ENCODE results near the gene ADARB2.

ADARB2 gene

DNA sequence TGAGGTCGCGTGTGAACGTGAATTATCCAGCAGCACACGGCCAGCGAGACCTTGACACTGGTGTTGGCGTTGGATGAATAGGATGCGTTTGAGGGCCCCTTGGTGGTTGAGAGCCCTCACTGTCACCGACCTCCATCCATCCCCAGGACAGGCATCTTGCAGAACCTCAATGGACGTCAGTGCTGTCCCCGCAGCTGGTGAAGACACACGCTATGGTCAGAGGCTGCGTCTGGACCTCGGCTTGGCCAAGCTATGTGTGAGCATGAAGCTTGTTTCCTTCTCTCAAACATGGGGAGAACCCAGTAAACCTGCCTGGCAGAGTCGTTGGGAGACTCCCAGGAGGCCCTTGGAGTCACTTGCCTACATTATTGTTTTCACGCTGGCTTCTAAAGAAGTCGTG, 229.2 kb downstream of the ADARB2 start:
- no peak for DNase-seq (ENCODE audit: low read depth)
- H3K4me3 ChIP-seq (ENCODE audit: control insufficient read depth, low read depth, low read length): no peak overlapping the region
- TF ChIP-seq CTCF (conservative IDR thresholded peaks at IDR 0.05; ENCODE audit: control insufficient read depth, insufficient read depth, low read depth, low read length): no peak

GRCh38 chr10:1507436-1507835, 229.9 kb downstream of the ADARB2 start:
- no peak overlapping the region for H3K4me3 ChIP-seq (ENCODE audit: control insufficient read depth, low read depth, low read length)
- TF ChIP-seq CTCF (conservative IDR thresholded peaks at IDR 0.05; ENCODE audit: control insufficient read depth, insufficient read depth, low read depth, low read length): no peak
- no peak for DNase-seq (ENCODE audit: low read depth)

DNA sequence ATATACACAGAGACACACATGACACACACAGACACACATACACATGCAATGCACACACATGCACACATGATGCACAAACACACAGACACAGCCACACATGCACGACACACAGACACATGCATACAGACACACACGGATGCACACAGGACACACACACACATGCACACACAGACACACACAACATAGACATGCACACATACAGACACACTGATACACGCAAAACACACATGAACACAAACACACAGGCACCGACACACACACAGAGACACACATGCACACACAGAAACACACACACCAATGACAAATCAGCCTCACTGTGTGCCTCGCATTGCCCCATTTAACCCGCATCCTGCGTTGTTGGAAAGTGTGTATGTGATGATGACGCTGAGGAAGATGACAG, 232.4 kb downstream of the ADARB2 start:
- no peak overlapping the region for H3K4me3 ChIP-seq (ENCODE audit: control insufficient read depth, low read depth, low read length)
- no peak for DNase-seq (ENCODE audit: low read depth)
- TF ChIP-seq CTCF (conservative IDR thresholded peaks at IDR 0.05; ENCODE audit: control insufficient read depth, insufficient read depth, low read depth, low read length): no peak

DNA sequence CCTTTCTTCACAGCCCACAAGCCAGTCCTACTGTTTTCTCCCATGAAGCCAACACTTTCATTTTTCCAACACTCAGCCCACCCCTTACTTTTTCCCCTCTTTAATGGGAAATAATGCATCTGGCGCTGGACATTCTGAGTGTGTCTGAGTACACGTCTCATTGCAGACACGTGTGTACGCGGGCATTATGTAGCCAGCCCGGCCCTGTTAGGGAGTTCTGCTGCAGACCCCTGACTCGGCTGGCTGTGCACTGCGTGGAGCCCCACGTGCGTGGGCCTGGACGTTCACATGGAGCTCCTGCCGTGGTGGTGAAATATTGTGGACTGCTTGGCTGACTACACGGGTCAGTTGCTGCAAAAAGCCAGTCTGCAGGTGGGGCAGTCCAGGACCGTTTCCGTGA, 233.0 kb downstream of the ADARB2 start:
- TF ChIP-seq CTCF (conservative IDR thresholded peaks at IDR 0.05; ENCODE audit: control insufficient read depth, insufficient read depth, low read depth, low read length): no peak
- DNase-seq (ENCODE audit: low read depth): no peak
- no peak overlapping the region for H3K4me3 ChIP-seq (ENCODE audit: control insufficient read depth, low read depth, low read length)

DNA sequence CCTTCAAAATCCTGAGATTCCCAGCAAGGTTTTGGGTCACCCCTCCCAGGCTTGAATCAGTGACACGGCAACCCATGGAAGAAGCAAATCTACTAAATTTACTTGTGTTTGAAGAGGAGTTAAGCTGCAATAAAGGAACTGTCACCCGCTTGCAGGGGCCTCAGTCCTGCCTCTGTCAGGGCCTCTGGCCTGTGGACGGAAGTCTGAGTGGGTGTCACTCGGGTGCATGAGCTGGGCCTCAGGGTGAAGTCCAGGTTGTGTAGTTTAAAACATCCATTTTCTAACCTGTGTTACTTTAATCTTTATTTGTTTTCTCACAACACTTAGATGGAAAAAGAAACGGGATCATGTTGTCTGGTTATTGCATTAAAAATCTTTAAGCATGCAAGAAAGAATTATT, 234.9 kb downstream of the ADARB2 start:
- H3K4me3 ChIP-seq (ENCODE audit: control insufficient read depth, low read depth, low read length): no peak overlapping the region
- no peak for TF ChIP-seq CTCF (conservative IDR thresholded peaks at IDR 0.05; ENCODE audit: control insufficient read depth, insufficient read depth, low read depth, low read length)
- DNase-seq (ENCODE audit: low read depth): no peak

GRCh38 chr10:1499359-1499957, 237.9 kb downstream of the ADARB2 start:
- DNase-seq (ENCODE audit: low read depth): no peak
- TF ChIP-seq CTCF (conservative IDR thresholded peaks at IDR 0.05; ENCODE audit: control insufficient read depth, insufficient read depth, low read depth, low read length): no peak
- no peak overlapping the region for H3K4me3 ChIP-seq (ENCODE audit: control insufficient read depth, low read depth, low read length)

Measured in fibroblast of mammary gland (primary cell).